Measurements from ENCODE around the gene HABP4. TPM values are rescaled to one million over a fixed set of nuclear protein-coding genes. Genes with fewer than 3 reads are reported as not detected.

HABP4 gene
- total RNA-seq, 1 donor from 2014 or later: 15.4 TPM

DNA sequence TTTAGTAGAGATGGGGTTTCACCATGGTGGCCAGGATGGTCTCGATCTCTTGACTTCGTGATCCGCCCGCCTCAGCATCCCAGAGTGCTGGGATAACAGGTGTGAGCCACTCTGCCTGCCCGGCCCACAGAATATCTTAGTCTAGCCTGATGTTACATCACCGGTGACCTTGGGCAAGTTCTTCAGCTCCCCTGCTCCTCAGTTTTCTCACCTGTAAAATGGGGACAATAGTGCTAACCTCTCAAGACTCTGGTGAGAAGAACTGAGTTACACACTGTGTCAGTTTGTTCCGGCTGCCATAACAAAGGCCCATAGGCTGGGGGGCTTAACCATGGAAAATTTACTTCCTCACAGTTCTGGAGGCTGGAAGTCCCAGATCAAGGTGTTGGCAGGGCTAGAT, 12.5 kb upstream of the HABP4 start:
- Mint-ChIP-seq H3K36me3 (no peaks in the 10 kb centered on the region), H3K27ac (no peak overlapping the region), H3K27me3 (ENCODE audit: low read depth) (no peaks in the 10 kb centered on the region), H3K4me3 (no peak overlapping the region), H3K9me3 (no peaks in the 10 kb centered on the region), H3K4me1 (no peaks in the 10 kb centered on the region)
- TF ChIP-seq, protein P1, sequence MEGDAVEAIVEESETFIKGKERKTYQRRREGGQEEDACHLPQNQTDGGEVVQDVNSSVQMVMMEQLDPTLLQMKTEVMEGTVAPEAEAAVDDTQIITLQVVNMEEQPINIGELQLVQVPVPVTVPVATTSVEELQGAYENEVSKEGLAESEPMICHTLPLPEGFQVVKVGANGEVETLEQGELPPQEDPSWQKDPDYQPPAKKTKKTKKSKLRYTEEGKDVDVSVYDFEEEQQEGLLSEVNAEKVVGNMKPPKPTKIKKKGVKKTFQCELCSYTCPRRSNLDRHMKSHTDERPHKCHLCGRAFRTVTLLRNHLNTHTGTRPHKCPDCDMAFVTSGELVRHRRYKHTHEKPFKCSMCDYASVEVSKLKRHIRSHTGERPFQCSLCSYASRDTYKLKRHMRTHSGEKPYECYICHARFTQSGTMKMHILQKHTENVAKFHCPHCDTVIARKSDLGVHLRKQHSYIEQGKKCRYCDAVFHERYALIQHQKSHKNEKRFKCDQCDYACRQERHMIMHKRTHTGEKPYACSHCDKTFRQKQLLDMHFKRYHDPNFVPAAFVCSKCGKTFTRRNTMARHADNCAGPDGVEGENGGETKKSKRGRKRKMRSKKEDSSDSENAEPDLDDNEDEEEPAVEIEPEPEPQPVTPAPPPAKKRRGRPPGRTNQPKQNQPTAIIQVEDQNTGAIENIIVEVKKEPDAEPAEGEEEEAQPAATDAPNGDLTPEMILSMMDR (IDR thresholded peaks at IDR 0.05; ENCODE audit: unreplicated experiment): no peak
- no peak for DNase-seq (ENCODE audit: low spot score in 2 of 2, unreplicated experiment in 2 of 2)

DNA sequence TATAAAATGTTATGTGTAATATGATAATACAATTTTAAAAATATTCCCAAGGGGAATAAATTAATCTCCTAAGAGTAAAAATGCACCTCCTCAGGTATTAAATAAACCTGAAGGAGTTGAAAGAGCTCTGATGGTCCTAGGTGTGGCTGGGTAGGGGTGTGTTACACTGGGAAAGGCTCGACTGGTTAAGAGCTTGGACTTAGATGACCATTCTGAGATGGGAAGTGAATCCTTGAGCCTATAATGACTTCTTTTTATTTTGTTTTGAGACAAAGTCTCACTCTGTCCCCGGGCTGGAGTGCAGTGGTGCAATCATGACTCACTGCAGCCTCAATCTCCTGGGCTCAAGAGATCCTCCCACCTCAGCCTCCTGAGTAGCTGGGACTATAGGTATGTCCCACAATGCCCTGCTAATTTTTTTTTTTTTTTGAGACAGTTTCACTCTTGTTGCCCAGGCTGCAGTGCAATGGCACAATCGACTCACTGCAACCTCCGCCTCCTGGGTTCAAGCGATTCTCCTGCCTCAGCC, 9.2 kb upstream of the HABP4 start:
- Mint-ChIP-seq H3K36me3 (no peaks in the 10 kb centered on the region), H3K27ac (no peak overlapping the region), H3K9me3 (no peaks in the 10 kb centered on the region), H3K27me3 (ENCODE audit: low read depth) (no peaks in the 10 kb centered on the region), H3K4me3 (no peak overlapping the region), H3K4me1 (no peaks in the 10 kb centered on the region)
- TF ChIP-seq, protein P1 (IDR thresholded peaks at IDR 0.05; ENCODE audit: unreplicated experiment): no peak
- DNase-seq (ENCODE audit: low spot score in 2 of 2, unreplicated experiment in 2 of 2): no peak

DNA sequence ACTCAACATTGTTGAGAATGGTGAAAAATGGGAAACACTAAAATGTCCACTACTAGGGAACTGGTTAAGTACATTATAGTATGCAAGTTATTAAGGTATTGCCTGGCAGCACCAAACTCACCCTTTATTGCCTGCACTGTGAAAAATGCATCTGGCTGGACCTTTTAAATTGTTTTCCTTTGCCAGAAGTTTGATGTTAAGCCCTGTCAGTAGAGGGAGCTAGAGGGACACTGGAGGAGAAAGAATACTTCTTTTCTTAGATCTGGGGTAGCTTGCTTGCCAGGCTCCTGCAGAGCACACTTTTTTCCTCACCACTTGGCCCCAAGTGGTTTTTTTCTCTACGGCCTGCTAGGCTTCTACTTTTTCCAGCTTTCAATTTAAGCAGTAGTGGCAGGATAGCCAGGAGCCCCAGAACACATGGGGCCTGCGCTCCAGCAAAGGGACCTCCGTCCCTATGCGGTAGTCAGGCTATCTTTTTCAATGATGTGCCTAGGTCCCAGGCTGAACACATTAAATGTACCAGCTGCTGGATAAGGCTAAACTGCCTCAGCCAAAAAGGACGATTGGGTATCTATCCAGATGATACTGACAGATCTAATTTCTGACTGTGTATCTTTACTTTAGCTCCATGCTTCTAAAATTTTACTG, 8.0 kb upstream of the HABP4 start:
- Mint-ChIP-seq H3K4me1 (no peaks in the 10 kb centered on the region), H3K9me3 (no peaks in the 10 kb centered on the region), H3K27ac (no peak overlapping the region), H3K4me3 (no peak overlapping the region), H3K36me3 (no peaks in the 10 kb centered on the region), H3K27me3 (ENCODE audit: low read depth) (no peaks in the 10 kb centered on the region)
- DNase-seq (ENCODE audit: low spot score in 2 of 2, unreplicated experiment in 2 of 2): no peak
- TF ChIP-seq, protein P1 (IDR thresholded peaks at IDR 0.05; ENCODE audit: unreplicated experiment): no peak

DNA sequence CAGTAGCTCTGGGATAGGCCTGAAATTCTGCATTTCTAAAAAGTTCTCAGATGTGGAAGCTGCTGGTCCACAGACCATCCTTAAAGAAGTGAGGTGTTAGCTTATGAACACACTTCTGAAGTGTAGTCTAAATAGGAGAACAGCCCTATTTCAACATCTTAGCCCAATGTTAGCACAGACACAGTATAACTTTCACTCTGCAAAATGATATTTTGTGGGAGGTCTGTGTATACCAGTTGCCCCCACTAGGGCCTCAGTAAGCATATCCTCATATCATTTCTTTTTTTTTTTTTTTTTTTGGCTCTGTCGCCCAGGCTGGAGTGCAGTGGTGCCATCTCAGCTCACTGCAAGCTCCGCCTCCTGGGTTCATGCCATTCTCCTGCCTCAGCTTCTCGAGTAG, 7.5 kb upstream of the HABP4 start:
- H3K36me3 Mint-ChIP-seq: no peaks in the 10 kb centered on the region
- DNase-seq (ENCODE audit: low spot score in 2 of 2, unreplicated experiment in 2 of 2): no peak
- H3K4me1 Mint-ChIP-seq: no peaks in the 10 kb centered on the region
- H3K27ac Mint-ChIP-seq: no peak overlapping the region
- no peaks in the 10 kb centered on the region for H3K9me3 Mint-ChIP-seq
- TF ChIP-seq, protein P1 (IDR thresholded peaks at IDR 0.05; ENCODE audit: unreplicated experiment): peak; percentile 26
- no peak overlapping the region for H3K4me3 Mint-ChIP-seq
- H3K27me3 Mint-ChIP-seq (ENCODE audit: low read depth): no peaks in the 10 kb centered on the region

DNA sequence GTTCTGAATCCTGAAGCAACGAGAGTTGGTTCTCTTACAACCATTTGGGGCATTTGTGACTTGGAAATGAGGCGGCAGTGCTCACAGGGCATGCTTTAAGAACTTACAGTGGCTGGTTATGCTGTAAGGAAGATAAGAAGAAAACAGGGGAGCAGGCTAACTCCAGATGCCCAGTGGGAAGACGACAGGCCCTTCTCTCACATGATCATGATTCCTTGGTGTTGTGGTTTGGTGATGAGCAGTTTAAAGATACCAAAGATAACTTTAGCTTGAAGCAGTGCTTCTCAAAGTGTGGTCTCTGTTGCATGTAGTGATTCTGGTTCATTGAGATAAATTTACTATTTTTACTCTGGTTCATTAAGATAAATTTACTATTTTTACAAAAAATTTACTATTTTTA, 2.6 kb upstream of the HABP4 start:
- Mint-ChIP-seq H3K27ac (no peak overlapping the region), H3K9me3 (no peaks in the 10 kb centered on the region), H3K27me3 (ENCODE audit: low read depth) (no peaks in the 10 kb centered on the region), H3K36me3 (no peaks in the 10 kb centered on the region), H3K4me1 (peaks cover 12% of the 10 kb centered on the region), H3K4me3 (no peak overlapping the region)
- TF ChIP-seq, protein P1 (IDR thresholded peaks at IDR 0.05; ENCODE audit: unreplicated experiment): no peak
- no peak for DNase-seq (ENCODE audit: low spot score in 2 of 2, unreplicated experiment in 2 of 2)

All from mesothelial cell of epicardium (in vitro differentiated cells).